GM12891 (cell line): ENCODE results near the gene CD72.
"Not testable (repeated sequence)": the region's sequence is repeated elsewhere in the genome, so short reads cannot be mapped to it uniquely, and the experiment has no call there.

Experiments used
- DNase-seq: peaks from one replicate; pipeline ENCODE4 v3.0.0; 2011; ENCODE audit warnings: low spot score; ENCODE audit not compliant: insufficient read length
- FAIRE-seq: peaks from 2 replicates; lab custom pipeline; 2011; peaks lifted over from hg19 to GRCh38; lab: Jason Lieb, UNC
- PAX5 ChIP-seq: IDR thresholded peaks from 2 replicates; pipeline ENCODE4 v1.6.1; 2011; ENCODE audit warnings: low read length, moderate library complexity, mild to moderate bottlenecking; ENCODE audit not compliant: insufficient read depth, severe bottlenecking
- POLR2A ChIP-seq: IDR thresholded peaks from 2 replicates; pipeline ENCODE4 v1.6.1; 2011; ENCODE audit warnings: low read depth, low read length, control low read depth
- POLR2AphosphoS5 ChIP-seq: IDR thresholded peaks from 2 replicates; pipeline ENCODE4 v1.6.1; 2011; ENCODE audit warnings: low read depth, low read length, control low read depth
- POU2F2 ChIP-seq: IDR thresholded peaks from 2 replicates; pipeline ENCODE4 v1.6.1; 2011; ENCODE audit warnings: low read depth, mild to moderate bottlenecking, control low read depth, low read length, moderate library complexity
- SPI1 ChIP-seq: IDR thresholded peaks from 2 replicates; pipeline ENCODE4 v1.6.1; 2011; ENCODE audit warnings: low read depth, low read length, control low read depth
- TAF1 ChIP-seq: IDR thresholded peaks from 2 replicates; pipeline ENCODE4 v1.6.1; 2011; ENCODE audit warnings: low read depth, low read length, control low read depth

The CD72 gene

DNA sequence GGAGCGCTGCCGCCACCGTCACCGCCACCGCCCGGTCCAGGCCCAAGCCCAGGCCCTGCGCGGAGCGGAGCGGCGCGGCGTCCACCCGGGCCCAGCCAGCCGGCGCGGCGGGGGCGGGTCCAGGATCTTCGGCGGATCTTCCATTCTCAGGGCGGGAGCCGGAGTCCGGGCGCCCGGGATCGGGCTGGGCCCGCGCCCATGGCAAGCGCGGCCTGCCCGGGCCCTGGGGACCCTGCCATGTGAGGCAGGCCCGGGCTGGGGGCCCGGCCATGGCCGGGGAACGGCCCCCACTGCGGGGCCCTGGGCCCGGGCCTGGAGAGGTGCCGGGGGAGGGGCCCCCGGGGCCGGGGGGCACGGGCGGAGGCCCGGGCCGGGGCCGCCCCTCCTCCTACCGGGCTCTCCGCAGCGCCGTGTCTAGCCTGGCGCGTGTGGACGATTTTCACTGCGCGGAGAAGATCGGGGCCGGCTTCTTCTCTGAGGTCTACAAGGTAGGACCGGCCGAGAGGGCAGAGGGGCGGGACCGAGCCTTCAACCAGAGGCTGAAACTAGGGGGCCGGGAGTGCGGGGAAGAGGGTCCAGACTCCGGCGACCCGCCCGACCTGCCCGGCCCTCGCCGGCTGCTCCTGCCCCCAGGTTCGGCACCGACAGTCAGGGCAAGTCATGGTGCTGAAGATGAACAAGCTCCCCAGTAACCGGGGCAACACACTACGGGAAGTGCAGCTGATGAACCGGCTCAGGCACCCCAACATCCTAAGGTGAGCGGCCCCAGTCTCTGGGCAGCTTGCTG is 12.7 kb downstream of the CD72 start:
- DNase-seq (peak; percentile 60), FAIRE-seq (no peak)
- peak; percentile 43; the same call in 1 of the 2 replicates for TF ChIP-seq SPI1
- TF ChIP-seq POLR2A = no peak

DNA sequence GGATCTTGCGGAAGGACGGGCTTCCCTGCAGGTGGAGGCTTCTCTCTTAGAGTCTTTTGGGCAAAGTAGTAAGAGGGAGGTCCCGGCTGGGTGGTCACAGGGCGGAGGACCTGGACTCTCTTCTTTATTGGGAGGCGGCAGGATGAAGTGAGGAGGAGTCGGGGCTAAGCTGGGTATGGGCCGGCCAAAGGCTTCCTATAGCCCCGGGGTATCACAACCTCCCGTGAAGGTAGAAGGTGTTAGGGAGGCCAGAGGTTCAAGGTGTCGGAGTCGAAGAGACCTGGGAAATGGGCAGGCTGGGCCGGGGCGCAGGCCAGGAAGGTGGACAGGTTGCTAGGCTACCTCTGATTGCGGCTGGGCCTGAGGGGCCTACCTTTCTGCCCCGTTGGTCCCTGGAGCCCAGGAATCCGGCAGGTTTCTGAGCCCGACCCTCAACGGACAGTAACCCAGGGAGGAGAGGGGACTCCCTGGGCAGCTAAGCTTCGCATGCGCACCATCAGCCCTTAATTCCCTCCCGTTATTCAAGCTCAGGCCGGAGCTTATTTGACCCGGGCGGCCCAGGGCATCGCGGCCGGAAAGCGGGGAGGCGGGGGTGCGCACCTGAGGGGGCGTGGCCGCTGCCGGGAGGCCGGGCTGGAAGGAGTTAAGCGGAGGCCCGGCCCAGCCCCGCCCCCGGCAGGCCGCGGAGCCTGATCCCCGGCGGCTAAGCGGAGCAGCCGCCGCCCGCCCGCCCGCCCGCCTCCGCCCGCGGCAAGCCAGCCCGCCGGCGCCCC is 13.4 kb downstream of the CD72 start, which contains the start of gene TESK1:
Gene TESK1, plus strand, starts transcription at position 685 of the 773 bp plus-strand sequence. CDS start 358 bp downstream, outside the sequence.
- DNase-seq (peak; percentile 94), FAIRE-seq (peak; percentile 90)
- TF ChIP-seq POU2F2 = no peak
- TF ChIP-seq POLR2AphosphoS5 = no peak
- TF ChIP-seq POLR2A = no peak
- no peak for TF ChIP-seq TAF1
- TF ChIP-seq PAX5 = no peak
- TF ChIP-seq SPI1 = no peak

DNA sequence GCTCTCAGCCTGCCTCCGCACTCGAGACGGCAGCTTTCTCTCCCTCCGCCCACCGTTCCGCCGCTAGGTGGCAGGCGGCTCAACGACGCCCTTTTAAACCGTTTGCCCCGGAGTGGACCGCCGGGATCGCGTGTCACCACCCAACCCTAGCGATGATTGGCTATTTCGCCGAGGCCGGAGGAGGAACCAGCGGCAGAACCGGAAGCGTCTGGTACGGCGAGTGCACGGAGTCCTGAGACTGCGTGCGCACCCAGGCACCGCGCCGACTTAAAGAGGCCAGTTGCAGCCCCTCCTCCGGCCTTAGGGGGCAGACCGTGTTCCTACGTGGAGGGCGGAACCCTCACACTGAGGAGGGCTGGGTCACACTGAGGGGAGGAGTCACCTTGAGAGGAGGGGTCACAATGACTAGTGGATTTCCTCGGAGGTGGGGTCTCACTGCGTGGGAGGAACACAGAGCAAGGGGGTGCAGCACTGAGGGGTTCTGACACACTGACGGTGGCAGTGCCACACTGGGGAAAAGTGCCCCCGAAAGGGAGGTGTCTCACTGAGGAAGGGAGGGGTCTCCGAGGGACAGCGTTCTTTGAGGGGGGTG is 14.1 kb downstream of the CD72 start:
- DNase-seq = peak; percentile 92
- TF ChIP-seq SPI1 (peak; percentile 38), POLR2AphosphoS5 (no peak), POLR2A (peak; percentile 67; the same call in 1 of the 2 replicates), PAX5 (no peak), TAF1 (peak; percentile 46; the same call in 1 of the 2 replicates), POU2F2 (peak; percentile 71; the same call in 1 of the 2 replicates)
- peak; percentile 100 for FAIRE-seq

DNA sequence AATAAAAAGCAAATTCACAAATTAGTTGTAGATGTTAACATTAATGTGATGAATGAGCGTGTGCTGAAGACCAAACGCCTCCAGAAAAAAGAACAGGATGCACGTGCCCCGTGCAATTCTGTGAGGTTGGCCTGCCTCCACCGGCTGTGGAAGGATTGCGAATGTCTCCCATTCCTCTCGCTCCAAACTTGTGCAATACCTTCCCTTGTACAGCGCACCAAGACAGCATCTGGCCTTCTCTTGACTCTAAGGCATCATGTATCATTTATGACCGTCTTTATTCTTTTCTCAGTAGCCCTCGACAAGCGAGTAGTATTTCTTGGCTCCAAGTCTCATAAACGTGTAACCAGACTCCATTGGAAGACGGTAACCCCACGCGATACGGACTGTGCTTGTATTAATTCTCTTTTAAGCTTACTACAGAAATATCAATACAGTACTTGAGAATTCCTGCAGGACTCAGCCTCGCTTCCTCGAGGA is 14.7 kb downstream of the CD72 start:
- no peak for DNase-seq
- no peak for FAIRE-seq
- TF ChIP-seq PAX5 (no peak), SPI1 (no peak), POLR2AphosphoS5 (no peak), POU2F2 (no peak), TAF1 (no peak), POLR2A (no peak)

DNA sequence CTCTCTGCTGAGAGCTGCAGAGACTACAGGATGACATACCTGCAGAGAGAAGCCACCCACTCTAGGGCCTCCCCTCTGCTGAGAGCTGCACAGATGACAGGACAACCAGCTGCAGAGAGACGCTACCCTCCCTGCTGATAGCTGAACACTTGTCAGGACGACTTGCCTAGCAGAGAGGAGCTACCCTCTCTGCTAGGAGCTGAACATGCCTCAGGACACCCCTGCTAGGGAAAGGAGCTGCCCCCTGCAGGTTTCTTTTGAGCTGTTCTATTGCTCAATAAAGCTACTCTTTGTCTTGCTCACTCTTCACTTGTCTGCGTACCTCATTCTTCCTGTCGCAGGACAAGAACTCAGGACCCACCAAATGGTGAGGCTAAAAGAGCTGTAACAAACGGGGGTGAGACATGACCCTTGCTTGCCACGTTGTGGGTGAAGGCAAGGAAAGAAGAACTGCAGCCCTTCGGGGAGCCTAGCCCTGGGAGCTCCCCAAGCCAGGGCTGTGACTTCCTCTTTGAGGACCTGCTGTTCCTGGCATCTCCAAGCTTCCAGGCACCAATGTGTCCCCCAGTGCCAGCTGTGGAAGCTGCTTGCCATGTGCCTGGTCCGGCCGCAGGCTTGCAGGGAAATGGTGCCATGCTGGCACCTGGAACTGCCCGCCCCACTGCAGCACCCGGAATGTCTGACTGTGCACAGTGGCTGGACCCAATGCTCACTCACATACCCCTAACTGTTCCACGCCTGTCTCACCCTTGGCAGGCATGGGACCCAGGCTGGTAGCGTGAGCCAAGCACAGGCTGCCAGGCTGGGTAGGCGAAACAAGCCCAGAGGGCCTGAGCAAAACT is 18.2 kb downstream of the CD72 start:
- TF ChIP-seq POLR2A = no peak
- TF ChIP-seq POLR2AphosphoS5 = no peak
- TF ChIP-seq POU2F2 = no peak
- no peak for TF ChIP-seq SPI1
- FAIRE-seq = no peak
- no peak for DNase-seq

DNA sequence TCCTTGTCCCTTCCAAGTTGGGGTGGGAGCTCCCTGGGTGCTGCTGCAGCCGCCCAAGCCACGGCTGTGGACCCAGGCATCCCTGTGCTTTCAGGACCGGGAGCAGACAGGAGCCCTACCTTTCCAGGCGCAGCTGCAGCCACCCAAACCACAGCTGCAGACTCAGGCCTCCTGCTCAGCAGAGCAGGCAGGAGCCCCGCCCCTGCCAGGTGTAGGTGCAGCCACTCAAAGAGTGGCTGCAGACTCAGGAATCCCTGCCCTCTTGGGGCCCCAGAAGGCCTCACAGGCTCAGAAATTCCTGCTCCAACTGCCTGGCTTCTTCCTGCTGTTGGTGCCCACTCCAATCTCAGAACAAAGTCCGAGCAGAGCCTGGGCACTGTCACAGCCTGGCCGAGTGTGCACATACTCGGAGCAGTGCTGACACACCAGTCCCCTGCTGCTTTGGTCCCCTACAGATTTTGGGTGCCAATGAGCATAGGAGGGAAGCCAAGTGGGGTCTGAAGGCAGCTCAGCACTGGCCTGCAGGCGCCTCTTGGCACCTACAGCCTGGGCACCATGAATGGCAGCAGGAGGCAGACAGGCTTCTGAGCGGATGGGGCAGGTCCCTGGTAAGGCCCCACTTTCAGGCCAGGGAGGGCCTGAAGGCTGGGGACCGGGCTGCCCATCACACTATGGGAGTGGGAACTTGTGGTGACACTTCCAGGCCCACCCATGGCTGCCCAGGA is 19.2 kb downstream of the CD72 start:
- no peak for DNase-seq
- TF ChIP-seq SPI1 (no peak), PAX5 (no peak), POLR2A (no peak), TAF1 (no peak), POU2F2 (no peak), POLR2AphosphoS5 (no peak)
- no peak for FAIRE-seq

DNA sequence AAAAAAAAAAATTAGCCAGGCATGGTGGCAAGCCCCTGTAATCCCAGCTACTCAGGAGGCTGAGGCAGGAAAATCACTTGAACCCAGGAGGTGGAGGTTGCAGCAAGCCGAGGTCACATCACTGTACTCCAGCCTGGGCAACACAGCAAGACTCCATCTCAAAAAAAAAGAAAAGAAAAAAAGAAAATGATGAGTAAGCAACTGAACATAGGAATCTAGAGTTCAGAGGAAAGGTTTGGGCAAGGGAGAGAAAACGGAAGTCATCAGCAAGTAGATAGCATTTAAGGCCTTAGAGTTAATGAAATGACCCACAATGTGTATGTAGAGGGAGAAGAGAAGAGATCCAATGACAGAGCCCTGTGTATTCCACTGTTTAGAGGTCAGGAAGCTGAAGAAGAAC is 21.3 kb downstream of the CD72 start:
- not testable (repeated sequence) for FAIRE-seq, DNase-seq

DNA sequence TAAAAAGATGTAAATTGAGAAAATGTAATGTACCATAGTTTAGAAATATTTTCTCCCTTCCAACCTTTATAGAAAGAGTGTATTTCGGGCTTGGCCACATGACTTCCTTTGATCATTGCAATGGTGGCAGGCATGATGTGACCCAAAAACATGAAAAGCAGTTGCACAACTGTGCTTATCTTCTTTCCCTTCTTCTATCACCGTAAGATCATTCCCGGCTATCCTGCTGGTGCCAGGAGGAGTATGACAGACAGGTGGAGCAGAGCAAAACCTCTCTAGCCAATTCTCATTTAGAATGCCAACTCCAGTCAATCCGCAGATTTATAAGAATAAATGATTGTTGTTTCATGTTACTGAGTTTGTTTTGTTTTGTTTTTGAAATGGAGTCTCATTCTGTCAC is 23.7 kb downstream of the CD72 start:
- TF ChIP-seq PAX5 = no peak
- no peak for TF ChIP-seq POU2F2
- TF ChIP-seq POLR2A = no peak
- no peak for TF ChIP-seq POLR2AphosphoS5
- TF ChIP-seq TAF1 = no peak
- TF ChIP-seq SPI1 = no peak
- DNase-seq (no peak), FAIRE-seq (no peak)
